Measurements from ENCODE around the gene INSL3. TPM values are rescaled to one million over a fixed set of nuclear protein-coding genes. Genes with fewer than 3 reads are reported as not detected.

The INSL3 gene
- total and polyA plus RNA-seq, 2 of the 13 experiments (the other 11 are each of a cell fraction or from before 2014, with no cell fraction given): 0.30 TPM; not detected in 1

- no peak for TF ChIP-seq ZHX2 (IDR thresholded peaks at IDR 0.05; ENCODE audit: low read depth)
- TF ChIP-seq ZHX2 (CRISPR knock-in tag; IDR thresholded peaks at IDR 0.05; ENCODE audit: borderline replicate concordance): no peak
- TF ChIP-seq ZNF30 (CRISPR knock-in tag; IDR thresholded peaks at IDR 0.05): no peak
- TF ChIP-seq SNAPC2 (CRISPR knock-in tag; IDR thresholded peaks at IDR 0.05): no peak
- no peak for TF ChIP-seq FOXO1 (CRISPR knock-in tag; IDR thresholded peaks at IDR 0.05)
- no peak for TF ChIP-seq ZFP41 (CRISPR knock-in tag; IDR thresholded peaks at IDR 0.05; ENCODE audit: borderline replicate concordance)
- TF ChIP-seq ATF7-NPFF (CRISPR knock-in tag; IDR thresholded peaks at IDR 0.05; ENCODE audit: low read depth): no peak
- no peak for TF ChIP-seq FUBP1 (CRISPR knock-in tag; IDR thresholded peaks at IDR 0.05; ENCODE audit: borderline replicate concordance)
- no peak for TF ChIP-seq HDAC2 (CRISPR knock-in tag; IDR thresholded peaks at IDR 0.05)
- TF ChIP-seq XBP1 (CRISPR knock-in tag; IDR thresholded peaks at IDR 0.05): no peak
- TF ChIP-seq ZNF10 (CRISPR knock-in tag; IDR thresholded peaks at IDR 0.05; ENCODE audit: borderline replicate concordance, low read depth): no peak
- no peak for TF ChIP-seq ZNF784 (CRISPR knock-in tag; IDR thresholded peaks at IDR 0.05; ENCODE audit: borderline replicate concordance)
- no peak for TF ChIP-seq GLI4 (CRISPR knock-in tag; IDR thresholded peaks at IDR 0.05; ENCODE audit: borderline replicate concordance)
- TF ChIP-seq ZNF572 (CRISPR knock-in tag; IDR thresholded peaks at IDR 0.05): no peak
- TF ChIP-seq BRF2 (CRISPR knock-in tag; IDR thresholded peaks at IDR 0.05): no peak
- TF ChIP-seq TCF12 (IDR thresholded peaks at IDR 0.05): no peak
- TF ChIP-seq TCF12 (CRISPR knock-in tag; IDR thresholded peaks at IDR 0.05): no peak
- no peak for TF ChIP-seq NFRKB (IDR thresholded peaks at IDR 0.05)
- no peak for TF ChIP-seq BRCA1 (CRISPR knock-in tag; IDR thresholded peaks at IDR 0.05)
- TF ChIP-seq CCAR2 (optimal IDR thresholded peaks at IDR 0.05; ENCODE audit: low read depth, low read length): no peak
- TF ChIP-seq SIN3A (IDR thresholded peaks at IDR 0.05; ENCODE audit: borderline replicate concordance, low read depth, low read length): no peak
Measured at GRCh38 chr19:17796013-17796837, 25.1 kb downstream of the INSL3 start (continued).
